ENCODE measurements around the gene MYH1. TPM values are rescaled to one million over a fixed set of nuclear protein-coding genes. Genes with fewer than 3 reads are reported as not detected.

The MYH1 gene
- total RNA-seq, 1 experiment from 2014 or later, result not detected

DNA sequence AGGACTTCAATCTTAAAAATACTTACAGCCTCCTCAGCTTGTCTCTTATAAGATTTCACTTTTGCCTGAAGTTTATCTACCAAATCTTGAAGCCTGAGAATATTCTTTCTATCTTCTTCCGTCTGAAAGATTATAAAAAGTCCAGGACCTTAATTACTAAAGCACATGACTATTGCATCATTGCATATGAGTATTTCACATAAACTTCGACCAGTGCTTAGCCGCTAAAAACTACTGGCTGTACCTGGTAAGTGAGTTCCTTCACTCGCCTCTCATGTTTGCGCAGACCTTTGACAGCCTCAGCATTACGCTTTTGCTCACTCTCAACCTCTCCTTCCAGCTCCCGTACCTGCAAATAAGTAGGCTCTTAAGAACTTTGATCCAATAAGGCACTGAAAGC lies 4.7 kb upstream of the MYH1 start:
- Histone ChIP-seq H3K4me3 (no peak overlapping the region), H3K9me3 (replicated peaks) (no peaks in the 10 kb centered on the region), H3K4me1 (replicated peaks) (no peaks in the 10 kb centered on the region), H3K27ac (no peak overlapping the region), H3K36me3 (no peaks in the 10 kb centered on the region), H3K27me3 (replicated peaks) (no peaks in the 10 kb centered on the region)
- no peak for DNase-seq (ENCODE audit: low read depth in 1 of 2, low spot score in 2 of 2)

DNA sequence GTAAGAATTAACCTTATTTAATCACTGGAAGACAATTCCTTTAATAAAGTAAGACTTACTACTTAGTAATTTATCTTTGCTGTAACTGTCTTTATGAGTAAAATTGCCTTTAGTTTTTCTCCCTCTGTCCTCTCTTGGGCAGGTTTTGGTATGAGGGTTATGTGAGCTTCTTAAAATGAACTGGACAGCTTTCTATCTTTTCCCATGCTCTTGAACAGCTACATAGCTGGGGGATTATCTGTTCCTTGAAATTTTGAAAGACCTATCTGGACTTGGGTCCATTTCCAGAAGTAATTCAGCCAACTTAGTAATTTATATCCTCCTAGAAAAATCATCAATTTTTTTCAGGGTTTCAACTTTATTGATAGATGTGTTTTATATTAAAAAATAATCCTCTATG lies 3.6 kb upstream of the MYH1 start:
- no peak for DNase-seq (ENCODE audit: low read depth in 1 of 2, low spot score in 2 of 2)
- no peak overlapping the region for H3K4me3 ChIP-seq
- H3K4me1 ChIP-seq (replicated peaks), result no peaks in the 10 kb centered on the region
- no peaks in the 10 kb centered on the region for H3K9me3 ChIP-seq (replicated peaks)
- no peak overlapping the region for H3K27ac ChIP-seq
- no peaks in the 10 kb centered on the region for H3K27me3 ChIP-seq (replicated peaks)
- H3K36me3 ChIP-seq, result no peaks in the 10 kb centered on the region

DNA sequence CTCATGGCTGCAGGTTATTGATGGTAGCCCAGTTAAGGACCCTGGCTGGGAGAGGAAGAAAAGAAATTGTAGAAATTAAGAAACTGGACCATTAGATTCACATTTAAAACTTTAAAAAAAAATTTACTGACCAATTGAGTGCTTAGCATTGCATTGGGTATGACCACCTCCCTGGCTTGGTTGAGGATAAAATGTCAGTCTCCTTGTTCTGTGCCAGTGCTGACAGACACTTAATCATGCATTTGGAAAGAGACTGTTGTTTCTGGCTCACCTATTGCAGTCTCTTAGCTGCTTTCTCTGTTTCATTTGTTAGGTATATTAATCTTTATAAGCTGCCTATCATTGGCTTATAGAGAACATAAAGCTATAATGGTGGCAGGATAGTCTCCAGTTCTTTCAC lies 1.7 kb downstream of the MYH1 start:
- Histone ChIP-seq H3K27me3 (replicated peaks) (no peaks in the 10 kb centered on the region), H3K36me3 (no peaks in the 10 kb centered on the region), H3K4me3 (no peak overlapping the region), H3K4me1 (replicated peaks) (no peaks in the 10 kb centered on the region), H3K9me3 (replicated peaks) (no peaks in the 10 kb centered on the region), H3K27ac (no peak overlapping the region)
- no peak for DNase-seq (ENCODE audit: low read depth in 1 of 2, low spot score in 2 of 2)

DNA sequence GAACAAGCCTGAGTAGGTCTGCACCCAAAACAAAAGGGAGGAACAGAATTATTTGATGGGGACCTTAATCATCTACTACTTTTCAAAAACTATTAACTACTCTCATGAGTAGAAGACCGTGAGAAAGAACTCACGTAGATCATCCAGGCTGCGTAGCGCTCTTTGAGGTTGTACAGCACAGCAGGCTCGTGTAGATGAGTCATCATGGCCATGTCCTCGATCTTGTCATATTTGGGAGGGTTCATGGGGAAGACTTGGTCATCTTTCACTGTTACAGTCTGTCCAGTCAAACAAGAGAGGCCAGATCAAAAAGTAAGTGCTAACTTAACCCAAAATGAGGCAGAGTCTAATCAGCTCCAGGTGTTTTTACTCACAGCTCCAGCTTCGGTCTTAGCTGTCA lies 2.3 kb downstream of the MYH1 start:
- no peaks in the 10 kb centered on the region for H3K9me3 ChIP-seq (replicated peaks)
- H3K27me3 ChIP-seq (replicated peaks), result no peaks in the 10 kb centered on the region
- H3K27ac ChIP-seq, result no peak overlapping the region
- no peaks in the 10 kb centered on the region for H3K4me1 ChIP-seq (replicated peaks)
- H3K36me3 ChIP-seq, result no peaks in the 10 kb centered on the region
- no peak overlapping the region for H3K4me3 ChIP-seq
- no peak for DNase-seq (ENCODE audit: low read depth in 1 of 2, low spot score in 2 of 2)

DNA sequence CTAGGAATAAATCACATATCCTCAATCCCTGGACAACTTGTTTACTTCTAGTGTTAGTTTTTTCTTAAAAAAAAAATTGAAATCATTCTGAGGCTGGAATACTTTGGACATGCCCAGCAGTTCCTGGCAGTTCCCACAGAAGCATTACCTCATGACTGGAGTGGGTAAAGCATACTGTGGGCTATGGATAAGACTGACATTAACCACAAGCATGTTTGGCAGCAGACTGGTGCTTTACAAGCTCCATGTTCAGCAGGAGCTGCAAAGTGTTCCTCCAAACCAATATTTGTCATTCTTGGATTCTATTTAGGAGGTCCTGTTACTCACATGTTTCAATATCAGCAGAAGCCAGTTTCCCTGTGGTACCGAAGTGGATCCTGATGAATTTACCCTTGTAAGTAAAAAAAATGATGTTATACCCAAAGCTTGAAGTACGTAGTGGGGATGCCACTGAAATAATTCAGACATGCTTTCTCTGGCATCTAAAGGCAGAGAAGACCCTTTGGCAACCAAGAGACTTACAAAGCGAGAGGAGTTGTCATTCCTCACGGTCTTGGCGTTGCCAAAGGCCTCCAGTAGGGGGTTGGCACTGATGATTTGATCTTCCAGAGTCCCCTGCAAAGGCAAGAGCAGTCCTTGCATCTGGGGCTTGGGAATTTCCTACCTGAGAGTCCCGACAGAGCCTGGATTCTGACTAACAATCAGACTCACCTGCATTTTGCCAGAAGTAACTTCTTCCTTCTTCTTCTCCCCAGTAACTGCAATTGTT lies 4.9 kb downstream of the MYH1 start:
- H3K4me1 ChIP-seq (replicated peaks), result no peaks in the 10 kb centered on the region
- no peak for DNase-seq (ENCODE audit: low read depth in 1 of 2, low spot score in 2 of 2)
- H3K9me3 ChIP-seq (replicated peaks), result no peaks in the 10 kb centered on the region
- no peak overlapping the region for H3K4me3 ChIP-seq
- H3K27ac ChIP-seq, result no peak overlapping the region
- H3K27me3 ChIP-seq (replicated peaks), result no peaks in the 10 kb centered on the region
- no peaks in the 10 kb centered on the region for H3K36me3 ChIP-seq

DNA sequence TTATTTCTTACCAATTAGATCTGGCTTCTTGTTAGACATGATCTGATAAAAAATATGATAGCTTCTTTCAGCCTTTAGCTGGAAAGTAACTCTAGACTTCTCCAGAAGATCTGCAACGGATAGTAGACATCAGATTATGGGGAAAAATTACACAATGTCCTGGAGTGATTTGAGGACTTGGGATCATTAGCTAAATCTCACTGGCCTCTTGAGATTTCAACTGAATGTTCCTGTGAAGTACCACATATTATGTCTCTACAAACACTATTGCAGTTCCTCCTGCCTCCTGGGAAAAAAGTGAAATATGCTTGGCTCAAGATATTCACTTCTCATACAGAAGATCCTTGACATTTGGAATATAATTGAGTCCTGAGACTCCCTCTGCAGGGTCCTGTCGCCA lies 5.5 kb downstream of the MYH1 start:
- Histone ChIP-seq H3K27ac (no peak overlapping the region), H3K4me3 (no peak overlapping the region), H3K9me3 (replicated peaks) (no peaks in the 10 kb centered on the region)

DNA sequence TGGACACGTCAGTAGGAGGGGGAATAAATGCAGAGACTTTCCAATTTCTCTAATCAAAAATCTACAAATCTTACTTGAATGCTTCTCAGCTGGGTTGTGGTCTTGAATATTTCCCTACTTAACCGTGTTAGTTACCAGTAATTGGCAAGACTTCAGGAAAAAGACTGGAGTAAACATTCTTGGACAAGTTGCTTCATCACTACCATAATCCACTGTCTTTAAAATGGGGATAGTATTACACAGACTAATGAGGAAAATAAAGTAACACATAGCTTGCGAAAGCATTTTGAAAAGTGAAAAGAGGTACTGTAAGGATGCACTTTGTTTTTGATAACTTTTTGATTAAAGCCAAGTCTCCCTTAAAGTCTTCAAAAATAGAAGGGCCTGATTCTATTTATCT lies 18.4 kb downstream of the MYH1 start:
- no peaks in the 10 kb centered on the region for H3K4me1 ChIP-seq (replicated peaks)
- no peak for DNase-seq (ENCODE audit: low read depth in 1 of 2, low spot score in 2 of 2)
- no peaks in the 10 kb centered on the region for H3K27me3 ChIP-seq (replicated peaks)
- H3K36me3 ChIP-seq, result no peaks in the 10 kb centered on the region
- no peak overlapping the region for H3K4me3 ChIP-seq
- H3K9me3 ChIP-seq (replicated peaks), result no peaks in the 10 kb centered on the region
- H3K27ac ChIP-seq, result no peak overlapping the region

More for the DNA sequence above, 5.5 kb downstream of the MYH1 start:
- DNase-seq (ENCODE audit: low read depth in 1 of 2, low spot score in 2 of 2), result no peak
- no peaks in the 10 kb centered on the region for H3K36me3 ChIP-seq
- H3K27me3 ChIP-seq (replicated peaks), result no peaks in the 10 kb centered on the region
- H3K4me1 ChIP-seq (replicated peaks), result no peaks in the 10 kb centered on the region

DNA sequence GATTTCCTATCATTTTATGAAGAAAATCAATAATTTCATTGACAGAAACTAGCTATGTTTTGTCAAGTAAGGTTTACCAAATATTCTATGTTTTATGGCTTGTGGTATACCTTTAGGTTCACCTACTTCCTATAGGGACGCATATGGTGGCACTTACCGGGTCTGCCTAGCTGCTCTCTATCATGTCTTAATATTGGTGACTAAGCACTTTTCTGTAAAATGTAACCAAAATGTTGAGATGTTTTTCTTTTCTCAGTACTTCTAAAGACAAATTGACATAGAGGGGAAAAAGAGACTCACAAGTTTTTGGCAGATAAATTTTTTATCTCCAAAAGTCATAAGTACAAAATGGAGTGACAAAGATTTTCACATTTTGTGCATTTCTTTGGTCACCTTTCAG lies 26.3 kb downstream of the MYH1 start:
- H3K4me1 ChIP-seq (replicated peaks), result no peaks in the 10 kb centered on the region
- H3K9me3 ChIP-seq (replicated peaks), result no peaks in the 10 kb centered on the region
- no peak overlapping the region for H3K27ac ChIP-seq
- no peaks in the 10 kb centered on the region for H3K27me3 ChIP-seq (replicated peaks)
- DNase-seq (ENCODE audit: low read depth in 1 of 2, low spot score in 2 of 2), result no peak
- H3K4me3 ChIP-seq, result no peak overlapping the region
- no peaks in the 10 kb centered on the region for H3K36me3 ChIP-seq

DNA sequence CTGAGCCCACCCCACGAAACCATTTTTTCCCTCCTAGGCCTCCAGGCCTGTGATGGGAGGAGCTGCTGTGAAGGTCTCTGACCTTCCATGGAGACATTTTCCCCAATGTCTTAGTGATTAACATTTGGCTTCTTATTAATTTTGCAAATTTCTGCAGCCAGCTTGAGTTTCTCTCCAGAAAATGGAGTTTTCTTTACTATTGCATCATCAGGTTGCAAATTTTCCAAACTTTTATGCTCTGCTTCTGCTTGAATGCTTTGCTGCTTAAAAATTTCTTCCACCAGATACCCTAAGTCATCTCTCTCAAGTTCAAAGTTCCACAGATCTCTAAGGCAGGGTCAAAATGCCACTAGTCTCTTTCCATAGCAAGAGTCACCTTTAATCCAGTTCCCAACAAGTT lies 36.1 kb downstream of the MYH1 start:
- no peak overlapping the region for H3K4me3 ChIP-seq
- no peaks in the 10 kb centered on the region for H3K4me1 ChIP-seq (replicated peaks)
- H3K36me3 ChIP-seq, result no peaks in the 10 kb centered on the region
- no peak overlapping the region for H3K27ac ChIP-seq
- no peaks in the 10 kb centered on the region for H3K27me3 ChIP-seq (replicated peaks)
- DNase-seq (ENCODE audit: low read depth in 1 of 2, low spot score in 2 of 2), result no peak
- H3K9me3 ChIP-seq (replicated peaks), result no peaks in the 10 kb centered on the region

DNA sequence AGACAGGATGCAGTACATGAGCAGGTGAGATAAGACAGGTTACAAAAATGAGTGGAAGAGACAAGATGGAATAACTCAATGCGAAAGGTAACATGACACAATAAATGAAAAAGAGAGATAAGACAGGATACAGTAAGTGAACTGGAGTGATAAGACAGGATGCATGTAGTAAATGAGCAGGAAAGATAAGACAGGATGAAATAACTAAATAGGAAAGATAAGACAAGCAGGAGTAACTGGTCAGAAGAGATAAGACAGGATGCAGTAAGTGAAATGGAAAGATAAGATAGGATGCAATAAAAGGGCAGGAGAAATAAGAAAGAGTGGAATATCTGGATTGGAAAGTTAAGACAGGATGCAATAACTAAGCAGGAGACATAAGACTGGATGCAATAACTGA lies 40.6 kb downstream of the MYH1 start:
- H3K27me3 ChIP-seq (replicated peaks), result no peaks in the 10 kb centered on the region
- no peak for DNase-seq (ENCODE audit: low read depth in 1 of 2, low spot score in 2 of 2)
- no peak overlapping the region for H3K27ac ChIP-seq
- H3K9me3 ChIP-seq (replicated peaks), result no peaks in the 10 kb centered on the region
- no peaks in the 10 kb centered on the region for H3K4me1 ChIP-seq (replicated peaks)
- H3K4me3 ChIP-seq, result no peak overlapping the region
- H3K36me3 ChIP-seq, result no peaks in the 10 kb centered on the region

DNA sequence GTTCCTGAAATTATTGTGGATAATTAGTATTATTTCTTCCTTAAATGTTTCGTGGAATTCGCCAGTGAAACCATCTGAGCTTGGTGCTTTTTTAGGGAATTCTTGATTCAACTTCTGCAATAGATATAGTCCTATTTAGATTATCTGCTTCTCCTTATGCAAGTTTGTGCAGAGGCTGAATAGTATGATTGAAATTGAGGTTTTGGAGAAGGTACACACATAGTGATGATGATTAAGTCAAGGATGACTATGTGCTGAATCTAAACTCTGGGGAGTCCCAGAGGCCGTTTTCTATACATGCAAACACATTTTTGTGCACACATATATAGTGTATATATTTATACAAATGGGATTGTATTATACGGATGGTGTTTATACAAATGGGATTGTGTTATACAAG lies 43.8 kb downstream of the MYH1 start:
- H3K4me3 ChIP-seq, result no peak overlapping the region
- H3K27ac ChIP-seq, result no peak overlapping the region
- no peaks in the 10 kb centered on the region for H3K9me3 ChIP-seq (replicated peaks)
- H3K4me1 ChIP-seq (replicated peaks), result no peaks in the 10 kb centered on the region
- H3K36me3 ChIP-seq, result no peaks in the 10 kb centered on the region
- H3K27me3 ChIP-seq (replicated peaks), result no peaks in the 10 kb centered on the region
- no peak for DNase-seq (ENCODE audit: low read depth in 1 of 2, low spot score in 2 of 2)

DNA sequence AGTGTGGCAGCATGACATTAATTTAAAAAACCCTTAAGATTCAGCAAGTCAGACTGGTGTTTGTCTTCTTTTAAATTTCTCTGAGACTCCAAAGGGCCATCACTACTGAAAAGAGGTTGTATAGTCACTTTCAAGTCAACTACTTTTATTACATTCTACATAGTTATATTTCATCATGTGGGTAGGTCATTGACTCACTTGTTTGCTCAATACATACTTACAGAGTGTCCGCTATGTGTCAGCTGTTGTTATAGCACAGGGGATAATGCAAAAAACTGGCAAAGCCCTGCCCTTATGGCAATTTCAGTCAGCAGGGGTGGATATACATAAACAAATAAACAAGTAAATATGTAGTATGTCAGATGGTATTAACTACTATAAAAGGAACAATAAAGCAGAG lies 46.5 kb downstream of the MYH1 start:
- no peak overlapping the region for H3K4me3 ChIP-seq
- no peak overlapping the region for H3K27ac ChIP-seq
- H3K27me3 ChIP-seq (replicated peaks), result no peaks in the 10 kb centered on the region
- H3K36me3 ChIP-seq, result no peaks in the 10 kb centered on the region
- no peak for DNase-seq (ENCODE audit: low read depth in 1 of 2, low spot score in 2 of 2)
- no peaks in the 10 kb centered on the region for H3K4me1 ChIP-seq (replicated peaks)
- no peaks in the 10 kb centered on the region for H3K9me3 ChIP-seq (replicated peaks)

DNA sequence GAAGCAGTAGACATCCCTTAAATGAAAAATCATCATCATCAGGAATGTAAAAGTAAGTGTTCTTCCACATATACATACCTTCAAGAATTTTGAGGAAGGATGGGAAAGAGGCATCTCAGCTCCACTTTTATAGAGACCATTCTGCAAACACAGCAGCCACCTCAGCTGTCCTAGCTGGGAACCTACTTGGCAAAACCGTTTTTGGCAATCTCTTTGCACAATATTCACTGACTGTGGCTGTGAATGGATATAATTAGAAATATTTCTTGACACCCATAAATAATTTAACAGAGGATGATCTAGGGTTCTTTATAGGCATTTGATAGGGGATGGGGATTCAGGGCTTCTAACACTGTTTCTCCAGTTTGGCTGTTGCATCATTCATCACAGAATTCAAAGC lies 48.9 kb downstream of the MYH1 start, which contains the start of gene MYH4:
TSS of gene MYH4 (minus strand) at position 101 of the 400 bp plus-strand sequence. CDS start 2,814 bp downstream, outside the sequence.
- H3K27ac ChIP-seq, result no peak within 1 kb of the TSS
- H3K36me3 ChIP-seq, result no peaks in the 10 kb centered on the region
- no peaks in the 10 kb centered on the region for H3K27me3 ChIP-seq (replicated peaks)
- no peak for DNase-seq (ENCODE audit: low read depth in 1 of 2, low spot score in 2 of 2)
- H3K9me3 ChIP-seq (replicated peaks), result no peaks in the 10 kb centered on the region
- H3K4me1 ChIP-seq (replicated peaks), result no peaks in the 10 kb centered on the region
- H3K4me3 ChIP-seq, result no peak within 1 kb of the TSS

DNA sequence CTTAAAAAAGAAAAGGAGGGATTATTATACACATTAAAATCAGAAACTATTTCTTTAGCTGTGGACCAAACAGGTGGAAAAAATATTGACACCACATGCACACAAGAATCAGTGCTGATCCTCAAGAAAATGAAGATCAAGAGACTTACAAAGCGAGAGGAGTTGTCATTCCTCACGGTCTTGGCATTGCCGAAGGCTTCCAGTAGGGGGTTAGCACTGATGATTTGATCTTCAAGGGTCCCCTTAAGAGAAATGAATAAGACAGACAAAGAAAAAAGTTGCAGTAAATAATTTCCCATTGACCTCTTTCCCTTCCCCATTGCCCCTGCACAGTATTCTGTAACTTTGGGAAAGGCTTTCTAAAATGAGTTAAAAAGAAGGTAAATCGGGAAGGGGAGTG lies 54.9 kb downstream of the MYH1 start:
- no peaks in the 10 kb centered on the region for H3K4me1 ChIP-seq (replicated peaks)
- H3K27ac ChIP-seq, result no peak overlapping the region
- no peak overlapping the region for H3K4me3 ChIP-seq
- no peak for DNase-seq (ENCODE audit: low read depth in 1 of 2, low spot score in 2 of 2)
- H3K36me3 ChIP-seq, result no peaks in the 10 kb centered on the region
- no peaks in the 10 kb centered on the region for H3K27me3 ChIP-seq (replicated peaks)
- H3K9me3 ChIP-seq (replicated peaks), result no peaks in the 10 kb centered on the region

DNA sequence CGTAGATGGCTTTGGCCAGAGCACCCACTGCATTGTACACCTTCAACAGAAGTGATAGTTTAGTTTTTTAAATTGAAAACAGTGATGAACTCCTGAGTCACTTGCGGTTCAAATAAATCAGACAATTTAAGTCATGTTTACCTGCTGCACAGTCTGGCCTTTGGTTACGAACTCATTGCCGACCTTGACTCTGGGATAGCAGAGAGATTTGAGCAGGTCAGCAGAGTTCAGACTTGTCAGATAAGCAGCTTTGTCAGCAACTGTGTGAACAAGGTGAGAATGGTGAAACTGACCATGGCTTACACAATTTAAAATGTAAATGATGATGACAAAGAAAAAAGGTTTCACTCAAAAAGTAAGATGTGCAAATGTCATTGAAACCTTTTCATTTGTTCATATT lies 58.3 kb downstream of the MYH1 start:
- H3K27me3 ChIP-seq (replicated peaks), result no peaks in the 10 kb centered on the region
- no peaks in the 10 kb centered on the region for H3K9me3 ChIP-seq (replicated peaks)
- H3K4me1 ChIP-seq (replicated peaks), result no peaks in the 10 kb centered on the region
- H3K27ac ChIP-seq, result no peak overlapping the region
- no peaks in the 10 kb centered on the region for H3K36me3 ChIP-seq
- no peak overlapping the region for H3K4me3 ChIP-seq
- DNase-seq (ENCODE audit: low read depth in 1 of 2, low spot score in 2 of 2), result no peak
